Left cardiac atrium (tissue), 4 donors: ENCODE measurements around the gene COQ9. TPM values are rescaled to one million over a fixed set of nuclear protein-coding genes. Genes with fewer than 3 reads are reported as not detected.

Experiments
- ATAC-seq, 2 donors: fragments of 200-7000 bp; cut with Tn5 transposase; one replicate each; pipeline ENCODE4 v1.9.1; 2020; ENCODE audit warnings: mild to moderate bottlenecking in 2 of 2, moderate library complexity in 2 of 2
- DNase-seq: peaks from one replicate; pipeline ENCODE4 v3.0.0-alpha.2; 2020
- intact Hi-C, 2 donors: fragments of 100-400 bp; cut with DNase I; formaldehyde crosslinking; loops; one replicate each; pipeline versions ENCODE4 v1.14.1 to v1.15.1; 2022 to 2023
- total RNA-seq, 2 donors: library from RNA; stranded (reverse); fragmentation: NEBNext Ultra II Directional; extraction: Animal tissue kit (Norgen Biotek cat#: 25700); gene quantifications; one replicate each; pipeline ENCODE4 v1.2.1, GENCODE V29; 2021
- donor health status: DM: no; HTN: yes; CAD: no.
- donor health status: DM: no; HTN: yes; CAD: no; lungs with severe emphysema.
- donor health status: DM: yes; HTN: yes; CAD: no.
- donor health status: Dilated cardiomyopathy.

Gene COQ9
- total RNA-seq, 2 donors from 2014 or later, result 98.9 to 128 TPM

DNA sequence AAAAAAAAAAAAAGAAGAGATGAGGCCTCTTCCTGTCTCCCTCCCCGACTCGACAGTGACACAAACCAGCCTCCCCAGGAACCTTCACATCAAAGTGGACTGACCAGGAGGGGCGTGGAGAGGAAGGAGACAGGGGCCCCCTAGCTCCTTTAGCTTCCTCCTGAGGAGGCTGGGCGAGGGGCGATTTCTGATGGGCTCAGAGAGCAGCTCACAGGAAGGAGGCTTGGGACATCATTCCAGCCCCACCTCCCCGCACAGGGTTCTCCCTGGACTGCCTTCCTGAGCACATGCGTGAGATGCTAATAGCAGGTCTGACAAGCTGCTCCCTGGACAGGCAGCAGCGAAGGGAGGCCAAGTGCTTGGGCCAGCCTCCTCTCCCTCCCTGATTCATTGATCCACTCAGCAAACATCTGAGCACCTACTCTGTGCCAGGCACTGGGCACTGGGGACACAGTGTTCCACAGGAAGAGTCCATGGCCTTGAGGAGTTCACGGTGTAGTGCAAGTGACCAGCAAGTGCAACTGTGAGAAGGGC, 53.4 kb downstream of the COQ9 start:
- intact Hi-C loops, result no loop called here
- DNase-seq (no peak), ATAC-seq (no peak)

DNA sequence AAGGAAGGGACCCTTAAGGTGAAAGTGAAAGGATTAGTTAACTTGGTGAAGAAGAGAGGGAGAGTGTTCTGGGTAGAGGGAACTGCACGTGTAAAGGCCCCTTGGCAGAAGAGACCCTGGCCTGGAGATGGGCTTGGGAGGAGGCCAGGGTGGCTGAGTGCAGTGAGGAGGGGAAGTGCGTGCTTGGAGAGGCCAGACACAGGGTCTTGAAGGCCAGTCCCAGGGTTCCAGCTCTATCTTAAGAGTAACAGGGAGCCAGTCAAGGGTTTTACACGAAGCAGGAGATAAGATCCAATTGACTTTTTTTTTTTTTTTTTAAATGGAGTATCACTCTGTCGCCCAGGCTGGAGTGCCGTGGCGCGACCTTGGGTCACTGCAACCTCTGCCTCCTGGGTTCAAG, 54.2 kb downstream of the COQ9 start:
- DNase-seq (no peak), ATAC-seq (no peak)
- intact Hi-C loops, result no loop called here

DNA sequence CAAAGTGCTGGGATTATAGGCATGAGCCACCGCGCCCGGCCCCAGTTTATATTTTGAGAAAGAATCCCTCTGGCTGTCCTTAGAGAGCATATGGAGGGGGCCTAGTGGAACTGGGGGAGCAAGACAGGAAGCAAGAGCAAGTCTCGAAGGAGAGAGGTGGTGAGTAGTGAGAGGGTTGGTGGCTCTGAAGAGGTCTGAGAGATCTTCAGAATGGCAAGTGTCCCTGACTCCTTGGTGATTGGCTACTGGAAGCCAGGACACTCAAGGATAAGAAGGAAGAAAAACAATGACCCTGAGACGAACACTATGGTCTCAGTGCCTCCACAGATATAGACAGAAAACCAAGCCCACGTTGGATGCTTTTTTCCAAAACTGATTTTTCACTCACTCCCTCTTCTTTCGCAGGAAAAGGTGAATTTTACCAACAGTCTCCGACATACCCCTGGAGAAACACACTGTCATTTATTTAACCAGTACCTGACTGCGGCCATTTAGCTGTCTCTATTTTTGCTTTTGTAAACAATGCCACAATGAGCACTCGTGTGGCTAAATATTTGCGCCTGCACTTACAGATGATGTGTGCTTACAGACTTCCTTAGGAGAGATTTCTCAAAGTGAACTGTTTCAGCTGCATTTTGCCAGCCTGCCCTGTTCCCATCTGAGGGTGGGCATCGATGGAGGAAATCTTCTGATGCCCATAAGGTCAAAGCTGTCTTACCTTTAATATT, 54.9 kb downstream of the COQ9 start:
- DNase-seq, result no peak
- ATAC-seq, result no peak
- intact Hi-C loops, result no loop called here

DNA sequence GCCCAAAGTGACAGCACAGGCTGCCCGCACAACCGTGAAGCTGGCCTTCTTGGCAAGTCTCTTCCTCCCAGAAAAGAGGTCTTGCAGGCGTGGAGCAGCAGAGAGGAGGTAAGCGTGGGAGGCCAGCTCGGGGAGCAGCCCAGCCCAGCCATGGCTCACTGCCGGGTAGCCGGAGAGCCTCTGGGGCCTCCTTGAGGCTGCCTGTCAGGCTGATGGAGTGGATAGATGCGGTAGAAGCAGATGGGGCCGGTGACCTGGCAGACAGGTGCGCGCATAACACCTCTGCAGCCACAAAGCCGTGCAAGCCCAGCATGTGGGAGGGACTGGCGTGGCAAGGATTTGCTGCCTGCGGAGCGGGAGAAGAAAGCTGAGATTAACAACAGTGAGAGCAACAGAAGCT, 56.1 kb downstream of the COQ9 start:
- DNase-seq (no peak), ATAC-seq (peak in 1 of 2 donors; percentile 67)
- intact Hi-C loops, result no loop called here

DNA sequence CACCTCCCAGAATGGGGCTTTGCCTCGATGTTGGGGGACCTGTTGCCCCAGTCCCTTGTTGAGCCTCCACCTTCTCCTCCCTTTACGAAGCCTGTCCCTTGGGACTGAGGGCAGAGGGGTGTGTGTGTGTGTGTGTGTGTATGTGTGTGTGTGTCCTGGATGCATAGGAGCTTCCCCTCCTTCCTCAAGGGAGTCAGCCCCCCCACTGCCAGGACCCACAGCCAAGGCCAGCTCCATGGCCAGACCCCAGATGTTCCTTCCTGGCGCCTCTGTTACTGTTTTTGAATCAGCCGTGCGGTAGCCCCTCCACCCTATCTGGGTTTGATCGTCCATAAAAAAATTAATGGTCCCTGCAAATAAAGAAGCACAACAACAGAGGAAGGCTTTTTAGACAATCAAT, 56.7 kb downstream of the COQ9 start:
- DNase-seq, result no peak
- ATAC-seq, result no peak
- intact Hi-C loops, result no loop called here

DNA sequence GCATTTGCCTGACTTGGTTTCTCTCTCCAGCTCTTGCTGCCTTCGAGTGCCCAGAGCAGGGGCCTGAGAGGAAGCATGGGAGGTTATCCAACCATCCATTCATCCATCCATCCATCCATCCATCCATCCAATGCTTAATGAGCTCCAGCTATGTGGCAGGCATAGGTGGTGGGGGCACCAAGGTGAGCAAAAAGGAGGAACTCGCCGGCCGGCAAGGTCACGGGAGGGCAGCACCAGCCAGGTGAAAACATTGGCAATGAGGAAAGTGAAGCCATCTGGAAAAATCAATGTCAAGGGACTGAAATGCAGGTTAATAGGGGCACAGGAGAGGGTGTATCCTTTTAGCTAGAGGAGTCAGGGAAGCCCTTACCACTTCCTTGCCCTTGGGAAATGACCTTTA, 57.2 kb downstream of the COQ9 start:
- no peak for ATAC-seq
- DNase-seq, result no peak
- intact Hi-C loops, result no loop called here

DNA sequence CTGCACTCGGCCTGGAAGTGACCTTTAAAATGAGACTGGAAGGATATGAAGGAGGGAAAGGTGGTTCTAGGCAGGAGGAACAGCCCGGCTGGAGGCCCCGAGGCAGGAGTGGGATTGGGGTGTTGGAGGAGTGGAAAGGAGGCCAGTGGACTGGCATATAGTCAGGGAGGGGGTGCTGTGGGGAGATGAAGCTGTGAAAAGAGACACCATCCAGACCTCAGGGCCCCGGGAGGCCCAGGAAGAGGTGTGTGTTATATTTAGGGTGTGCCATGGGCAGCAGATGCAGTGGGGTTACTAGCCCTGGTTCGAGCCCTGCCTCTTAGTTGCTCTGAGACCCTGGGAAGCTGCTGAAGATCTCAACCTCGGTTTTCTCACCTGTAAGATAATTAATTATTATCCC, 57.9 kb downstream of the COQ9 start:
- intact Hi-C loops, result no loop called here
- ATAC-seq (no peak), DNase-seq (no peak)

DNA sequence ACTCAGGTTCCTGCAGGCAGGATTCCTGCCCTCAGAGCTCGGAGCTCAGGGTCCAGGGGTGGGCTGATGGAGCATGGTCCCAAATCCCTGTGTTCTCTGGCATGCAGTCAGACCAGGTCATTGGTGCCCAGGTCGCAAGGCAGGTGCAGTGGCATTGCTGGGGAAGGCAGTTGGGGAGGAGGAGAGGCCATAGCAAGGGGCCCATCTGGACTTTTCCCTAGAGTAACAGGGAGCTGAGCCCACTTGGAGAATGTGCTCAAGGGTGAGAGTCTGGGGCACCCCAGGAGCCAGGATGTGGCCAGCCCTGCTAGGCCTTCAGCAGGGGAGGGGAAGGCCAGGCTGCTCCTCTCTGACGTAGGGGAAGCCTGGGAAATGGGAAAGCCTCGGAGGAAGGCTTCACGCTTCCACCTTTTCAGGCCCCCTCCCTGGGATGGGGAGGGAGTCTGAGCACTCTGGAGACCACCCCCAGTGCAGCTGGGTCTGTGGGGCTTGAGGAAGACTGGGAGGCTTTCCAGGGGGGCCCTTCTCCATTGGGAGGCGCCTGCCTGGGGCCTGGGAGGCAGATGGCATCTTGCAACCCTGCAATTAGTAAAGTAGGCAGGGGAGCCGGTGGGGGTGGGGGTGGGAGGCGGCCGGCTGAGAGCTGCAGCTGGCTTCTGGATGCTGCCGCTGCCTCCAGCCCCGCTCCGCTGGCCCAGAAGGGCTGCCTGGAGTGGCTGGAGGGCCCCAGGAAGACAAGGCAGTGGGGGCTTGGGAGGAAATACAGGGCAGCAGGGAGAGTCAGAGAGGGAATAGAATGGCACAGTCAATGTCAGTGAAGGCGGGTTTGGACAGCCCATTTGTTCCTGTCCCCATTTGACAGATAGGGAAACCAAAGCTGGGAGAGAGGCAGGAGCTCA, 60.1 kb downstream of the COQ9 start:
- no peak for ATAC-seq
- intact Hi-C loops, result no loop called here
- DNase-seq, result no peak

DNA sequence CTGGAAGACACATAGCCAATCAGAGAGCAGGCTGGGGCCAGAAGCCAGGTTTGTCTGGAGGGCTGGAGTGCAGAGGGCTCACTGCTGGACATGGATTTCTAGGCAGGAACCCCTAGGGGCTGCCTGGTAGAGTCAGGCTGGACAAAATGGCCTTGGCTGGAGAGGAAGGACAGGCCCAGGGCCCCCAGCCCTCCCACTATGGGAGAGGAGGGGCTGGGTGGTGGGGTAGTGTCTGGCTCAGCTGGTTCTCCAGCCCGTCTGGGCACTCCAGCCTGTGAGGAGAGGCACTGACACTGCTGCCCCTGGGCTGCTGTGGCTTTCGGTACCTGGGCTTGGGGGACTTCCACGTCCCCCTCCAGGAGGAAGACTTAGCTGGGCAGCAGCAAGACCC, 60.8 kb downstream of the COQ9 start:
- ATAC-seq (no peak), DNase-seq (no peak)

DNA sequence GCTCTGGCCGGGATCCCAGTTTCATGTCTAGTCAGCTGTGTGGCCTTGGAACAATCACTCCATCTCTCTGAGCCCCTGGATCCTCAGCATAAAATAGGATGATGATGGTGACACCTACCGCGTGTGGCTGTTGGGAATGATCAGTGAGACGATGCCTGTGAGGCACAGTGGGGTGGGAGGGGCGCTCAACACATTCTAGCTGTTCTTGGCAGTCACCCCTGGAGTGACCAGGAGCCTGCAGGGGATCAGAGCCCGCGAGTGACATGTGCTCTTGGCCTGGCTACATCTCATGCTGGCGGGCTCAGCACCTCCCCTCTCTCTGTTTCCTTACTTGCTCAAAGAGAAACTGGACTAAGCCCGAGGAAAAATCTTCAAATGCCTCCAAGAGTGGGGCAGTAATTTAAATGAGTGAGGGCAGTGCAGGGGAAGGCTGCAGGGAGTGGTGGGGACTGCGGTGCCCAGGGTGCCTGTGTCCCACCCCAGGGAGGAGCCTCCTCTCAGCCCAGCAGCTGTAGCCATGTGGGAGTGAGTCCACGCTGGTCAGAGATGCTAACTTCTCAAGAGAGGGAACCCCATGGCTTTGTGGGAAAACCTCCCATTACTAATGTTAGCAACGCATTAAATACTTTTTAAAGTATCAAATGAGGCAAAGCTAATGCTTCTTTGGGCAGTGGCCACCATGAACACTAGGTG, 62.1 kb downstream of the COQ9 start:
- DNase-seq (no peak), ATAC-seq (no peak)
- intact Hi-C loops, result no loop called here

More for the DNA sequence above, 60.8 kb downstream of the COQ9 start:
- intact Hi-C loops, result no loop called here

DNA sequence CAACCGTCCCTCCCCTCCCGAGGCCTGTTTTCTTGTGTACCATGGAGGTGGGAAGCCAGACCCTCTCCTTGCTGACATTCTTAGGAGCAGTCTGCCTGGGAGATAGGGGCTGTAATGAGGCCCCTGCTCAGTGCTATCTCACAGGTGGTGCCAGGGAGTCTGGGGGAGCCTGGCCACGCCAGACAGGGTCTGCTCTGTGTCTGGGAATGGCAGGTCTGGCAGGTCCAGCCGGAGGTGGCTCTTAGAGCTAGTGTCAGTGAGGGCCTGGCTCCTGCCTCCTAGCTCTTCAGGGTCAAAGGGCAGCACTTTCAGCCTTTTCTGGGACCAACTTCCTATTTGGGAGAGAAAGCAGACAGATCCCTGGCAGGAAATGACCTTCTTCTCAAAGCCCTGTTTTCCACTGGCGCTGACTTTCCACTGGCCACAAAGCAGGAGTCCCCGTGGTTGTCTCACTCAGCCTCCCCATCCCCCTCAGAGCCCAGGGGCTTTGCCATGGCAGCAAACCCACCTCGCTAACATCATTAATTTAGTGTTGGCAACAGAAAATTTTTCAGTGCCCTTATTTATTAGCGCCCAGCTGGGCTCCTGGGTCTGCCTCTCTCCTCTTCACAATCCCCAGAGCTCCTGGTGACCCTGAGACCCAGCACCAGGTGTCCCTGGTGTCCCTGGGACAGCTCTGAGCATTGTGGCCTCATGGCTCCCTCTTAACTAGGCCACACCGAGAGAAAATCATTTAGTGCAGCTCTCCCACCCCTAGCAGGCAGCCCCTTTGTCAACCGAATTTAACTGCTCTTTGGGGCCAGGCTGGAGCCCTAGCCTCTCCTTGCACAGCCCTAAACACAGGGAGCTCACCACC, 63.0 kb downstream of the COQ9 start:
- intact Hi-C loops, result loop anchor here in 1 of 2 donors (5.0 kb wide), 1 partner anchor 78 kb away; no protein-coding TSS in a partner anchor
- ATAC-seq, result no peak
- no peak for DNase-seq

Other genes starting within 250 kb of the COQ9 start
- gene ARL2BP, start 202.2 kb upstream of the COQ9 start, total RNA-seq, result 10 to 100 TPM; 52.3 to 60.3 TPM
- 1 to 10 TPM; 5.0 to 8.2 TPM for gene PLLP, start 162.8 kb upstream of the COQ9 start, total RNA-seq
- under 1 TPM; 0.06 to 0.10 TPM for gene CCL22, start 88.7 kb upstream of the COQ9 start, total RNA-seq
- gene CX3CL1, start 75.0 kb upstream of the COQ9 start, total RNA-seq, result 10 to 100 TPM; 13.7 to 23.2 TPM
- gene CCL17, start 42.7 kb upstream of the COQ9 start, total RNA-seq, result not detected
- gene CIAPIN1, start 94 bp upstream of the COQ9 start, total RNA-seq, result 10 to 100 TPM; 36.5 to 77.0 TPM
- 10 to 100 TPM; 33.2 to 41.9 TPM for gene POLR2C, start 15.2 kb downstream of the COQ9 start, total RNA-seq
- gene DOK4, start 39.0 kb downstream of the COQ9 start, total RNA-seq, result 10 to 100 TPM; 14.2 to 14.5 TPM
- 1 to 10 TPM; 5.3 to 8.9 TPM for gene CCDC102A, start 89.1 kb downstream of the COQ9 start, total RNA-seq
- under 1 TPM; 0.18 to 0.34 TPM for gene ADGRG5, start 95.2 kb downstream of the COQ9 start, total RNA-seq
- gene ADGRG1, start 181.2 kb downstream of the COQ9 start, total RNA-seq, result 10 to 100 TPM; 22.9 to 41.9 TPM
- 1 to 10 TPM in 1 of 2 donors, under 1 TPM in 1; 0.97 to 1.1 TPM for gene ADGRG3, start 220.8 kb downstream of the COQ9 start, total RNA-seq
- gene DRC7, start 247.3 kb downstream of the COQ9 start, total RNA-seq, result not detected